GM18519 (cell line): Measurements from ENCODE around the gene WWOX.

Experiments used
- ATAC-seq: cut with Tn5 transposase; IDR thresholded peaks from one replicate; pipeline ENCODE4 v1.9.1; 2021; ENCODE audit warnings: mild to moderate bottlenecking, moderate library complexity; ENCODE audit not compliant: unreplicated experiment, low FRiP score

WWOX gene

GRCh38 chr16:78381060-78381459 is 281.6 kb downstream of the WWOX start:
- ATAC-seq = no peak

DNA sequence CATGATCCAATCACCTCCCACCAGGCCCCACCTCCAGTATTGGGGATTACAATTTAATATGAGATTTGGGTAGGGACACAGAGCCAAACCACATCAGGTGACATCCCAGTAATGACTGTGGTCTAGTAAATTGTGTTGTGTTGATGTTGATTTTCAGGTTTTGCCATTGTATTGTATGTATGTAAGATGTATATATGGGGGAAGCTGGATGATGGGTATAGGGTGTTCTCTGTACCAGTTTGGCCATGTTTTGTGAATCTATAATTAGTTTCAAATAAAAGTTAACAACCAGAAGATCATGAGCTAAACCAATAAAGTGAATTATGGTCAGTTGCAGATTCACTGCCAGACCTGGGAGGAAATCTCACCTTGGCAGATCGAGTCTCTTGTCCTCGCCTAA is 283.7 kb downstream of the WWOX start:
- ATAC-seq = no peak

- no peak for ATAC-seq
Observed at GRCh38 chr16:78385086-78385805, 285.8 kb downstream of the WWOX start.

DNA sequence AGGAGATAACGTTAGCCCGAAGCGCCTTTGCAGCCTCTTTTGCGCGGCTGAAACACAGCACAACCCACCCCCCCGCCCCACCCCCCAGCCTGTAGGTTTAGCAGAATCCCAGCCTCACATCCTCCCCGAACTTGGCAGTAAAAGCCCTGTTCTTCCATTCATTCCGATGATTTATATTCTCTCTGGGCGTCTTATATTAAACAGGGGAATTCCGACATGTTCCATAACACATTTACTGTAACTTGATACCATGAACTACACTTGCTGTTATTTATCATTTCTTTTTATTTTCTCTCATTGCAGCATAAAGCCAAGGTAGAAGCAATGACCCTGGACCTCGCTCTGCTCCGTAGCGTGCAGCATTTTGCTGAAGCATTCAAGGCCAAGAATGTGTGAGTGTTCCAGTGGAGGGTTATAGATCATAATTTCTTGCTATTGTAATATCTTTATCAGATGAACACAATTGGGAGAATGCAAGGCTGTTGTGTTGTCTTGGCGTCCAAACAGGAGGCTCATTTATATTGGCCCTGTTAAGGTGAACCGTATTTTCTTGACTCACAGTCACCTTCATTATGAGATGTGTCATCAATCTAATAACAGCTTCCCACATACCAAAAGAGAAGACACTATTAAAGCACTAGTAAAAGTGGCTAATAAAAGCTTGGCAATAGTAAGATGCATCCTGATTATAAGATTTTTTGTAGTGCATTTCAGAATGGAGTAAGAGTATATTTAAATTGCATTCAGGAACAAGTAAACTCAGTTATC is 287.3 kb downstream of the WWOX start:
- no peak for ATAC-seq

- no peak for ATAC-seq
Observed at GRCh38 chr16:78389009-78389498, 289.6 kb downstream of the WWOX start.

- ATAC-seq = no peak
Observed at GRCh38 chr16:78390092-78390491, 290.6 kb downstream of the WWOX start.

DNA sequence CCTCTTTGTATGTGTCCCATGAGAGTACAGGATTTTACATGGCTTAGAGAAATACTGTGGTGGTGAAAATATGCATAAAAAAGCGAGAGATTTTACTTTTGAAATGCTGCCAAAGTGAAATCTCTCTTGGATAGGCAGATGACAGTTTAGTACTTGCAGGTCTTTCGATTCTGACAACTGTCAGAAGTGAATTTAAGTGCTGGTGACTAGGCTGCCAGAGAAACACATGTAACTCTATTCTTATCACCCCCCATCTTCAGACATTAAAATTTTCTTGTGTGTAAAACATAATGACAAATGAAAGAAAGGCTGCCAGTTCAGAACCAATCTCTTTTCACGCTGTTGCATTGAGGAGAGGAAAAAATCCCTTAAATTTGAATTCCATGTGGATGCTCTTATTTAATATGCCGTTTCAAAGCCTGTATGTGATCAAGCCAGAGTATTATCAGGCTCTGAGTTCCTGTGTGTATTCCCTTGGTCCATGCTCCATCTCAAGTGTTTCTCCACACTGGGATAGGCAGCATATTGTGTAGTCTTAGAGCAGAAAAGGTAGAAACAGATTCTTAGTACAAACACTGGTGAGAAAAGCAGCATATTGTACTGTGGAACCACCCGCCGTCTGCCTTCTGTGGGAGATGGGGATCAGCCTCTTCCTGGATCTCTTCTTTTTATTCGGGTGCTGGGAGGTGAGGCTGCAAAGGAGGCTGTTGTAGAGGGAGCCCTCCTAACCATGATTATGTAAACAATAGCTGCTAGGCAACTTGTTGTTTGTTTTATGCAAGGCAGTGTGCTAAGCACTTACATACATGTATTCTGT is 291.3 kb downstream of the WWOX start:
- no peak for ATAC-seq

GRCh38 chr16:78392585-78393195 is 293.2 kb downstream of the WWOX start:
- no peak for ATAC-seq

- ATAC-seq = no peak
Observed at GRCh38 chr16:78395035-78395434, 295.6 kb downstream of the WWOX start.

DNA sequence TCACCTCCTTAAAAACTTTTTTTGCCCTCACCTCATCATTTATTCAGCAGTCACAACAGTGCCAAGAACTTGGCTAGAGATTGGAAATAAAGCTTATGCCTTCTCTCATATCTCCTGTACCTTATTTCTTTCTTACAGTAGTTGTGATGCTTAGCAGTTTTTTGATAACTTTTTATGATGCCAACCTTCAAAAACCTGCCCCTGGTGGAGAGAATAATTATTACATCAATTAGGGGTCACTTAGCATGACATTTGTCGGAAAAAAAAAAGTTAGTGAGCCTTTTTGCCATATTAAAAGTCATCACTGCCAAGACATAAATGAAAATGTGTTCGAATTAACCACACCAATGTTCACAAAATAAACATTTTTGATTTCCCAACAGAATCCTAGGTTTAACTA is 296.6 kb downstream of the WWOX start:
- ATAC-seq = no peak

DNA sequence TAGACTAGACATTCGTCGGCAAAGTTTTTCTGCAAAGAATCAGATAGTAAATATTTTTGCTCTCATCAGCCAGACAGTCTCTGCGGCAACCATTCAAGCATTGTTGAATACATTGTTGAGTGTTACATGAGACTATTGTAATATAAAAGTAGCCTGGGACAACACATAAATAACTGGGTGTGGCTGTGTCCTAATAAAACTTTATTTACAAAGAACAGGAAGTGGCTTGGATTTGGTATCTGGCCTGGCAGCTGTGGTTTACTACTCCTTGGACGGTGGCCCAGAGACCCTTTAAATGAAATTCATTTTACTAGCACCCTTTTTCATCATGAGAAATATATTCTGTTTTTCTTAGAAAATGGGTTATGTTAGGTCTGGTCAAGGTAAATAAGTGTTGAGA is 297.2 kb downstream of the WWOX start:
- ATAC-seq = no peak

DNA sequence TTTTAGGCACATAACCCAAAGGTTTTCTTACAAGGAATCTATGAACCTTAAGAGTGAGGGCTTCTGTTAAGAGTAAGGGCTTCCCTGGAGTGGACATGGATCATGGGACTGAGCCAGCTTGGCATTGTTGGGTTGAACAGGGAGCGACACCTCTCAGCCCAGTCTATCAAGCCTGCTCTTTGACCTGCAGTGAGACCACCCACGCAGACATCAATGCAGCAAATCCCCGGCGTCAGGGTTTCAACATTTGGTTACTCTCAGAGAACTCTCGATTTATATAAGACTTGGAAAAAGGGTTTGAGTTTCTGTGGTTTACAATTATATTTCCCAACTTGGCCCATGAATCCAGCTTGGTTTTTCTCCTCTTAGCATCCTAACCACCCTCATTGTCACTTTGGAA is 299.9 kb downstream of the WWOX start:
- no peak for ATAC-seq

- ATAC-seq = no peak
Observed at GRCh38 chr16:78402833-78403232, 303.4 kb downstream of the WWOX start.

DNA sequence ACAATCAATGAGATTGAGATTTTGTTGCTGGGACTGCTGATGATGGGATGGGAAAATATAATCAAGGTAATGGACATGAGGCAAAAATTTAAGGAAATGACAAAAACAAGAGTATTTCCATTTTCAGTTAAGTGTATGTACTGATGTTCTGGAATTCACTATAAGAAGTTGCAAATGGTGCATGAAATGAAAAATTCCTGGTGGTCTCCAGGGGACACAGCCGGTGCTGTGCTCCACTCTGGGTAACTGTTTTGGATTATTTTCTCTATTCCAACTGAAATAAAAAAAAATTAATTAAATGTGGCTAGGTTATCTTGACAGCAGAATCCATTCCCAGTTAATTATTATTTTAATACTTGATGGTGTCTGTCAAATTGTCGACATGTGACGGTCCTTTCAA is 305.6 kb downstream of the WWOX start:
- no peak for ATAC-seq

DNA sequence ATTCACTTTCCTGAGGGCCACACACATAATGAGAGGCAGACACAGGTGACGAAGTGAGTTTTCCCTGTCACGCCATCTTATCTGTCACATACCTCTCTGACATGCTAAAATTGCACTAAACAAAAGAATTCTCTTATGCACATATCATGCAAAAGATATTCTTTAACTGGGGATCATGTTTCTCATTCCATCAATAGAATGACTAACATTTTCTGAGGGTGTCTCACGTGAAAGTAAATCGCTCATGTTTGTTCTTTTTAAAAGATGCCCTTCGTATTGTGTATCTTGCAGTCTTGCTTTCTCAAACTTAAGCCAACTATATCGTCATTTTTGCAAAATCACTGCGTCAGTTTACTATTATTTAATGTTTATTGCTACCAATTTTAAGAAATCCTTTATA is 306.4 kb downstream of the WWOX start:
- no peak for ATAC-seq

- ATAC-seq = no peak
Observed at GRCh38 chr16:78407191-78407590, 307.7 kb downstream of the WWOX start.

DNA sequence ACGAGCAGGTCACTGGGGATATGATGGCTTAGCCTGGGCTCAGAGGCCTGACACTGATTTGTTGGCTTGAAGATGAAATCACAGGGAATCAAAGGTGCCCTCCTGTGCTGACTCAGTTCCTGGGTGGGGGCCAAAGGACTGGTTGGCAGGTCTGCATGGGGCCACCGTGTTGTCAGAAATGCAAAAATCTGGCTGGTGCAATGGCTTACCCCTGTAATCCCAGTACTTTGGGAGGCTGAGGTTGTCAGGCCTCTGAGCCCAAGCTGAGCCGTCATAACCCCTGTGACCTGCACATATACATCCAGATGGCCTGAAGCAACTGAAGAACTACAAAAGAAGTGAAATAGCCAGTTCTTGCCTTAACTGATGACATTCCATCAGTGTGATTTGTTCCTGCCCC is 314.2 kb downstream of the WWOX start:
- ATAC-seq = no peak

GRCh38 chr16:78415013-78415412 is 315.6 kb downstream of the WWOX start:
- ATAC-seq = no peak

- no peak for ATAC-seq
Observed at GRCh38 chr16:78415669-78416068, 316.2 kb downstream of the WWOX start.

DNA sequence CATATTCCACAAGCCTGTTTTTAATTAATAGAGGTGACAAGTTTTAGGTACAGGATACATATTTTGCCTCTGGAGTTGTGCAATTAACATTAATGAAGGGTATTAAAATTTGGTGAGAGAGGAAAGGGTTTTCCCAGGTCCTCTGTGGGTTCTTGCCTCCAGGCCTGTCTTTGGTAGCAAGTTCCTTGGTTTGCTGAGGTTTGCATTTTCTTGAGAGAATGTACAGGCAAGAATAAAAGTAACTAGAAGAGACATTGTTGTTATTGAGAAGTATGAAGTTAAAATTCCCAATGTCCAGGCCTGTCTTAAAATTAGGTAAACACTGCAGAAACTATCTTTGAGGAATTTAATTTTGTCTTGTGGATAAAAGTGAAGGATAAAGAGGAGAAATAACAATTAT is 316.9 kb downstream of the WWOX start:
- ATAC-seq = no peak
